NCI-H748 (cell line): ENCODE data around the gene RABGAP1L.
A peak's percentile ranks its signal among the peaks of the same experiment; 100 is the strongest.
"Not testable (repeated sequence)": the region's sequence is repeated elsewhere in the genome, so short reads cannot be mapped to it uniquely, and the experiment has no call there.

Source experiments
- DNase-seq: peaks from one replicate; lab custom pipeline; 2025; ENCODE audit not compliant: unreplicated experiment; lab: John Stamatoyannopoulos, UW

RABGAP1L gene

GRCh38 chr1:174153085-174153824 is 6.1 kb upstream of the RABGAP1L start:
- DNase-seq: no peak

GRCh38 chr1:174153825-174154107 is 5.6 kb upstream of the RABGAP1L start:
- no peak for DNase-seq

- DNase-seq: no peak
These were observed 2.9 kb upstream of the RABGAP1L start for GRCh38 chr1:174156437-174156836.

- DNase-seq: no peak
These were observed 2.0 kb upstream of the RABGAP1L start for GRCh38 chr1:174157157-174157806.

- DNase-seq: peak; percentile 54
These were observed 511 bp upstream of the RABGAP1L start for GRCh38 chr1:174158767-174159251.

GRCh38 chr1:174160109-174160473 is 771 bp downstream of the RABGAP1L start:
- peak; percentile 25 for DNase-seq

GRCh38 chr1:174160603-174161002 is 1.3 kb downstream of the RABGAP1L start:
- no peak for DNase-seq

GRCh38 chr1:174161813-174162212 is 2.5 kb downstream of the RABGAP1L start:
- DNase-seq: no peak

- no peak for DNase-seq
These were observed 5.5 kb downstream of the RABGAP1L start for GRCh38 chr1:174164826-174165225.

- DNase-seq: no peak
These were observed 6.3 kb downstream of the RABGAP1L start for GRCh38 chr1:174165471-174166137.

- no peak for DNase-seq
These were observed 7.4 kb downstream of the RABGAP1L start for GRCh38 chr1:174166530-174167264.

- no peak for DNase-seq
These were observed 8.0 kb downstream of the RABGAP1L start for GRCh38 chr1:174167265-174167803.

- DNase-seq: no peak
These were observed 10.0 kb downstream of the RABGAP1L start for GRCh38 chr1:174169342-174169741.

- DNase-seq: no peak
These were observed 11.8 kb downstream of the RABGAP1L start for GRCh38 chr1:174171073-174171472.

- no peak for DNase-seq
These were observed 15.4 kb downstream of the RABGAP1L start for GRCh38 chr1:174174461-174175329.

GRCh38 chr1:174178459-174178858 is 19.1 kb downstream of the RABGAP1L start:
- DNase-seq: not testable (repeated sequence)

GRCh38 chr1:174189428-174190062 is 30.2 kb downstream of the RABGAP1L start:
- no peak for DNase-seq

GRCh38 chr1:174190691-174191199 is 31.4 kb downstream of the RABGAP1L start:
- no peak for DNase-seq

GRCh38 chr1:174191349-174191862 is 32.1 kb downstream of the RABGAP1L start:
- DNase-seq: no peak
